Activated CD4-positive, alpha-beta T cell treated with anti-CD3 and anti-CD28 coated beads, Interleukin-2, amount 10 ng/mL, durations not matched to agents 24 days and 14 days (primary cell): ENCODE data around the gene CDC42. TPM values are rescaled to one million over a fixed set of nuclear protein-coding genes. Genes with fewer than 3 reads are reported as not detected.

Experiments
- DNase-seq: peaks from one replicate; pipeline ENCODE4 v3.0.0; 2022
- H3K27ac Mint-ChIP-seq: one replicate; pipeline ENCODE4 v1.8.0; 2022; ENCODE audit warnings: mild to moderate bottlenecking, mixed read lengths
- H3K27me3 Mint-ChIP-seq: one replicate; pipeline ENCODE4 v1.8.0; 2022; ENCODE audit warnings: mixed read lengths
- H3K36me3 Mint-ChIP-seq: one replicate; pipeline ENCODE4 v1.8.0; 2022; ENCODE audit warnings: low read depth, mild to moderate bottlenecking, mixed read lengths
- H3K4me1 Mint-ChIP-seq: one replicate; pipeline ENCODE4 v1.8.0; 2021; ENCODE audit warnings: mixed read lengths
- H3K4me3 Mint-ChIP-seq: one replicate; pipeline ENCODE4 v1.8.0; 2022; ENCODE audit warnings: mild to moderate bottlenecking, moderate library complexity, mixed read lengths
- H3K9me3 Mint-ChIP-seq: one replicate; pipeline ENCODE4 v1.8.0; 2021; ENCODE audit warnings: mixed read lengths
- intact Hi-C: fragments of 100-400 bp; cut with micrococcal nuclease; formaldehyde crosslinking; loops from one replicate; pipeline ENCODE4 v1.15.1; 2023
- total RNA-seq: library from RNA; stranded (reverse); gene quantifications from 2 replicates; pipeline ENCODE4 v1.2.3, GENCODE V29; 2022

CDC42 gene
- total RNA-seq, 1 donor from 2014 or later: 307 TPM

- peaks cover 5% of the 10 kb centered on the region for H3K9me3 Mint-ChIP-seq
- DNase-seq: no peak
- intact Hi-C loops: no loop called here
- no peaks in the 10 kb centered on the region for H3K27me3 Mint-ChIP-seq
- H3K4me1 Mint-ChIP-seq: peaks cover 36% of the 10 kb centered on the region
- peaks cover 3% of the 10 kb centered on the region for H3K36me3 Mint-ChIP-seq
- H3K27ac Mint-ChIP-seq: no peak overlapping the region
- no peak overlapping the region for H3K4me3 Mint-ChIP-seq
These were observed 6.8 kb upstream of the CDC42 start for GRCh38 chr1:22045604-22046228.

DNA sequence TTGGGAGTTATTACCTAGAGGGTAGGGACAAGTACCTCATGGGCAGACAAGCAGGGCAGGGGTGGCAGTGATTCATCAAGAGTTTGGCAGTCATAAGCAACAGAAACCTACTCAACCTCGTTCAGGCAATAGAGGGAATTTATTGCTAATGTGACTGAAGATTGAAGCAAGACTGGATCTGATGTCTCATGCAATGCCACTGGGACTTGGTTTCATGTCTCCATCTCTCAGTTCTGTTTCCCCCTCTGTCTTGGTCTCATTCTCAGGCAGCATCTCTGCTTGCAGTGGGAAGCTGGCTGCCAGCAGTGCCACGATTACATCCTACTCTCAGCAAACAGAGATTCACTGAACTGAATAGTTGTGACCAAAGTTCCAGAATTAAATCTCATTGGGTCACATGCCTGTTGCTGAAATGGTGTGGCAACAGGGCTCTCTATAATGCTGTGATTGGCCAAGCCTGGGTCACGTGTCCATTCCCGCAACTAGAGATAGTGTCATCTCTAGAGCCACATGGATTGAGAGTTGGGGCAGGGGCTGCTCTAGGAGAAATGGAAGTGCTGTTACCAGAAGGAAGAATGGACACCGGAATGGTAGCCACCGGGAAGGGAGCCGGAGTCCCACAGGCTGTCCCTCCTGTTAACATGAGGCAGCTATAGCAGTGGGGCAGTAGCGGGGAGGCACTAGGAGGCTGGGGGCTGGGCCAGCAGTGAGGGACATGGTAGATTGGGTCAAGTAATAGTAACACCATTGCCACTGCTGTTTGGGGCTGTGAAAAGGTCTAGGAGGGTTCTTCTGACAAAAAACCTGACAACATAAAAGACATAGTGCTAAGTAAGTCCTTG lies 3.9 kb upstream of the CDC42 start:
- no peak for DNase-seq
- Mint-ChIP-seq H3K4me3 (peak overlapping the region; percentile 1), H3K9me3 (peaks cover 5% of the 10 kb centered on the region), H3K27me3 (no peaks in the 10 kb centered on the region), H3K4me1 (peaks cover 35% of the 10 kb centered on the region), H3K36me3 (peaks cover 8% of the 10 kb centered on the region), H3K27ac (peak overlapping the region; percentile 81)
- intact Hi-C loops: loop anchor here (1.0 kb wide), 1 partner anchor 8 kb away; no protein-coding TSS in a partner anchor

- peaks cover 2% of the 10 kb centered on the region for H3K9me3 Mint-ChIP-seq
- peak overlapping the region; percentile 57 for H3K27ac Mint-ChIP-seq
- peaks cover 17% of the 10 kb centered on the region for H3K36me3 Mint-ChIP-seq
- no peaks in the 10 kb centered on the region for H3K27me3 Mint-ChIP-seq
- H3K4me3 Mint-ChIP-seq: no peak overlapping the region
- peaks cover 41% of the 10 kb centered on the region for H3K4me1 Mint-ChIP-seq
- intact Hi-C loops: no loop called here
- DNase-seq: no peak
These were observed 2.2 kb upstream of the CDC42 start for GRCh38 chr1:22050330-22050729.

- Mint-ChIP-seq H3K9me3 (no peaks in the 10 kb centered on the region), H3K27ac (peak overlapping the region; percentile 95), H3K36me3 (peaks cover 26% of the 10 kb centered on the region), H3K4me1 (peaks cover 50% of the 10 kb centered on the region), H3K27me3 (no peaks in the 10 kb centered on the region), H3K4me3 (peak overlapping the region; percentile 89)
- DNase-seq: no peak
- intact Hi-C loops: loop anchor here (1.0 to 2.0 kb wide), 3 partner anchors 32 to 268 kb away; partner anchors contain the start of gene USP48
These were observed 848 bp upstream of the CDC42 start for GRCh38 chr1:22051607-22052114.

DNA sequence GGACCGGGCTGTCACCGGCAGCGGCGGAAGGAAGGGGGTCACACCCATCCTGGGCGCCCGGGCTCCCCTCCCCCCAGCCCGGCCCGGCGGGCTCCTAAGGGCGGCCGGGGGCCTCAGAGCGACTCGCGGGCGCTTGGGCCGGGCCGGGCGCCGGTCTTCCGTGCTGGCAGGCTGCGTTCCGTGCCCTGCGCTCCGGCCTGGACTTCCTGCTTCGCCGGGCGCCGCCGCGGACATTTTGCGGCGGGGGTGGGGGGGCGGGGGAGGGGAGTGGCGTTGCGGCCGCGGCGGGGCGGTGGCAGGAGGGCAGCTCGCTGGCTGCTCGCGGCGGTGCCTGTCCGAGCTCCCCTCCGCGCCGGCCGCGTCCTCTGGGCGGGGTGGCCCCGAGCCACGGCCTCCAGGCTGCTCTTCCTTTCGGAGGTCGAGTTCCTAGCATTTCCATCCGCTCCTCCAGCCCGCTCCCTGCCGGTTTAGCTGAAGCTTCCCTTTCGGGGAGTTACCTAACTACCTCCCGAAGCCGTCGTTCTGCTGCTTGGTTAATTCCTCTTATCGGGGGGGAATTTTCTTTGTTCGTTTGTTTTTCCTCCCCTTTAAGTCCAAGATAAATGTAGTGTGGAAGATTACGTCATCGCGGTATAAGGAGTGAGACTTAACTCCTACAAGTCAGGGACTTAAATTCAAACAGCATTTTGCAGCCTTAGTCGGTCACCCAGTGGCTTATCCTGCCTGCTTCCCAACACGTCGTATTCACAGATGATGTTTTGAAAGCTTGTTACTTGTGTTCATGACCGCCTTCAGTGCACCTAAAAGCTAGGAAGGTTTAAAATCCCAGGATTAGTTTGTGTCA lies 730 bp downstream of the CDC42 start:
- no peaks in the 10 kb centered on the region for H3K27me3 Mint-ChIP-seq
- peak overlapping the region; percentile 98 for H3K27ac Mint-ChIP-seq
- peak overlapping the region; percentile 98 for H3K4me3 Mint-ChIP-seq
- no peaks in the 10 kb centered on the region for H3K9me3 Mint-ChIP-seq
- intact Hi-C loops: loop anchor here (1.0 to 2.0 kb wide), 3 partner anchors 13 to 40 kb away; no protein-coding TSS in a partner anchor
- DNase-seq: peak; percentile 88
- H3K4me1 Mint-ChIP-seq: peaks cover 56% of the 10 kb centered on the region
- H3K36me3 Mint-ChIP-seq: peaks cover 37% of the 10 kb centered on the region

DNA sequence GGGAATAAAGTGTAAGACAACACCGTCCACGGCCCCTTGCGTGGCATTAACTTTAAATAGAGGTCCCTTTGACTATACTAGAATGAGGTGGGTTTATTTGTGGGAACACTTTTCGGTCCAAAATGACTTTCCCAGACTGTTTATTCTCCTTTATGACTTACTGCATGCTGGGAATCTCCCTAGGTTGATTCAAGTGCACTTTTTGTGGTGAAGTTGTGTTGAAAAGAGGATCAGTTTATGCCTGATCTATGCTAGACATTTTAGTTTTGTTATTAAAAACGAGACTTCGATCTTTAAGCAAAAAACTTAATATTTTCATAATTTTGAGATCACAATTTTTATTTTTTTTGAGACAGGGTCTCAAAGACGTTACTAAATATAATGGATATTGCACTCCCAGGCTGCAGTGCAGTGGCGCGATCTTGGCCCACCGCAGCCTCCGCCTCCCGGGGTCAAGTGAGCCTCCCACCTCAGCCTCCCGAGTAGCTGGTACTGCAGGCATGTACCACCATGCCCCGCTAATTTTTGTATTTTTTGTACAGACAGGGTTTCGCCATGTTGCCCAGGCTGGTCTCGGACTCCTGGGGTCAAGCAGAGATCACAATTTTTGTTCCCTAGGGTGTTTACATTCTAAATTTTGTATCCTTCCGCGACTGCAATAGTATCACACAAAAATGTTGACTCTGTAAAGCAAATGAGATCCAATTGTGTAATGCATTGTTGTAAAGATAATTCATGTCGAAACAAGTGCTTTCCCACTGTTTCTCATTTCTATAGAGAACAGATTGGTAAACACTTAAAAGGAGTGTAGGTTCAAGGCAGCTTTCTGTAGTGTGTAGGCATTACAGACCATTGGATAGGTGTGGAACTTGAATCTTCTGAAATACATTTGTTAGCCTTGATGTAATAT lies 1.6 kb downstream of the CDC42 start:
- DNase-seq: no peak
- Mint-ChIP-seq H3K36me3 (peaks cover 37% of the 10 kb centered on the region), H3K9me3 (no peaks in the 10 kb centered on the region), H3K27ac (peak overlapping the region; percentile 98), H3K4me1 (peaks cover 49% of the 10 kb centered on the region), H3K27me3 (no peaks in the 10 kb centered on the region), H3K4me3 (peak overlapping the region; percentile 98)
- intact Hi-C loops: loop anchor here (1.0 to 2.0 kb wide), 3 partner anchors 14 to 39 kb away; no protein-coding TSS in a partner anchor

- H3K9me3 Mint-ChIP-seq: no peaks in the 10 kb centered on the region
These were observed 3.0 kb downstream of the CDC42 start for GRCh38 chr1:22055463-22055862.

DNA sequence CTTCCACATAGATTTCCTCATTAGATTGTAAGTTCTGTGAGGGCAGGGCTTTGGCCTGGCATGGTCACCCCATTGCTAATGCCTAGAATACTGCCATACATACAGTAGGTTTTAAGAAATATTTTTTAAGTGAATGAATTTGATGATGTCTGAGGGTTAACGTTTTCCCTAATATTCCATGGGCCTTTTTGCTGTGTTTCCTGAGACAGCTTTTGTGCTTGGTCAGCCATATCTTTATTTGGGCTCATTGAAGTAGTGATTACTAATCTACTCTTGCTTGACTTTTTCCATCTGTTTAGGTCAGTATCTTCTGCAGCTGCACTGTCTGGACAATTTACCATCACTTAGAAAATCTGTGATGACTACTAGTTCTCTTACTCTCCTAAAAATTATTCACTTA lies 3.5 kb downstream of the CDC42 start:
- H3K27ac Mint-ChIP-seq: peak overlapping the region; percentile 10
- no peaks in the 10 kb centered on the region for H3K9me3 Mint-ChIP-seq
- intact Hi-C loops: no loop called here

More at GRCh38 chr1:22055463-22055862, 3.0 kb downstream of the CDC42 start:
- intact Hi-C loops: no loop called here
- peaks cover 39% of the 10 kb centered on the region for H3K36me3 Mint-ChIP-seq
- peaks cover 50% of the 10 kb centered on the region for H3K4me1 Mint-ChIP-seq
- H3K27me3 Mint-ChIP-seq: no peaks in the 10 kb centered on the region
- H3K27ac Mint-ChIP-seq: peak overlapping the region; percentile 73
- peak overlapping the region; percentile 73 for H3K4me3 Mint-ChIP-seq
- no peak for DNase-seq

GRCh38 chr1:22056936-22057335 lies 4.4 kb downstream of the CDC42 start:
- Mint-ChIP-seq H3K4me1 (peaks cover 46% of the 10 kb centered on the region), H3K4me3 (peak overlapping the region; percentile 52), H3K36me3 (peaks cover 39% of the 10 kb centered on the region), H3K9me3 (no peaks in the 10 kb centered on the region), H3K27me3 (no peaks in the 10 kb centered on the region), H3K27ac (peak overlapping the region; percentile 53)
- no peak for DNase-seq
- intact Hi-C loops: no loop called here

More for the DNA sequence above, 3.5 kb downstream of the CDC42 start:
- Mint-ChIP-seq H3K36me3 (peaks cover 41% of the 10 kb centered on the region), H3K4me1 (peaks cover 53% of the 10 kb centered on the region), H3K27me3 (no peaks in the 10 kb centered on the region), H3K4me3 (peak overlapping the region; percentile 43)
- DNase-seq: no peak

- intact Hi-C loops: no loop called here
- H3K36me3 Mint-ChIP-seq: peaks cover 45% of the 10 kb centered on the region
- no peaks in the 10 kb centered on the region for H3K9me3 Mint-ChIP-seq
- peaks cover 49% of the 10 kb centered on the region for H3K4me1 Mint-ChIP-seq
- no peak overlapping the region for H3K4me3 Mint-ChIP-seq
- H3K27ac Mint-ChIP-seq: no peak overlapping the region
- no peaks in the 10 kb centered on the region for H3K27me3 Mint-ChIP-seq
- DNase-seq: no peak
These were observed 5.4 kb downstream of the CDC42 start for GRCh38 chr1:22057861-22058260.

DNA sequence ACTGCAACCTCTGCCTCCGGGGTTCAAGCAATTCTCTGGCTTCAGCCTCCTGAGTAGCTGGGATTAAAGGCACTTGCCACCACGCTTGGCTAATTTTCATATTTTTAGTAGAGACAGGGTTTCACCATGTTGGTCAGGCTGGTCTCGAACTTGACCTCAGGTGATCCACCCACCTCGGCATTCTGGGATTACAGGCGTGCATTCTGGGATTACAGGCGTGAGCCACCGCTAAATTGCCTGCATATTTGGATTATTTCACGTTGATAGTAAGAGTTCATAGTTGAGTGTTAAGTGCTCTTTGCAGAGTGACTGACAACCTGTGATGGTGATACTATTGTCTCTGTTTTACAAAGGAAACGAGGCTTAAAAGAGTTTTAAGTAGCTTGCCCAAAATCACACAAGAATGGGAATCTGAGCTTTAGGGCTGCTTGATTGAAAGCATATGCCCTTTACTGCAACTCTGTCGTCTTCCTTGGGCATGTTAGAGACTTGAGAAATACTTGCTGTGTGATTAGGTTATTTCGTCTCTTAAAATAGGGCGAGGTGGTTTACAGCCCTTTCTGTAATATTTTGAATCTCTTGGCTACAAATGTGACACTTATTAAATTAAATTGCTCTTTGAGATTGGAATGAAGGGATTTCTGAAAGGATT lies 12.4 kb downstream of the CDC42 start:
- no peaks in the 10 kb centered on the region for H3K9me3 Mint-ChIP-seq
- peaks cover 38% of the 10 kb centered on the region for H3K36me3 Mint-ChIP-seq
- DNase-seq: no peak
- H3K27me3 Mint-ChIP-seq: no peaks in the 10 kb centered on the region
- no peak overlapping the region for H3K27ac Mint-ChIP-seq
- no peak overlapping the region for H3K4me3 Mint-ChIP-seq
- intact Hi-C loops: no loop called here
- H3K4me1 Mint-ChIP-seq: peaks cover 64% of the 10 kb centered on the region

DNA sequence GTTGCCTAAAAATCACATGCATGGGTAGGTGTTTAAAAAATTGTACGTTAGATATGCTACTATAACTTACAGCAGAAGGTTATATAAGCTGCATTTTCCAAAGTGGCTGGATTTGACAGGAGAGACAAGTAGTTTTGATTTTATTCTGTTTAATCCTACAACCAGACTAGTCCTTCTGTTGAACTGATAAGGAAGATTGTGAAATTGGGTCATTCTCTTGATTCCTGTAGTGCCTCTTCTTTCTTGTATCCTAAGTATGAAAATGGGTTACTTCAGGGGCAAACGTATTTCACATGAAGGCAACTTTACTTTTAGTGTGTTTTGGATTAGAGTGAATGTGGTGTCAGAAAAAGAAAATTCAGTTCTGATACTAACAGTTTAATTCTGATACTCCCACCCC lies 19.0 kb downstream of the CDC42 start:
- peak overlapping the region; percentile 23 for H3K27ac Mint-ChIP-seq
- peaks cover 57% of the 10 kb centered on the region for H3K4me1 Mint-ChIP-seq
- H3K36me3 Mint-ChIP-seq: peaks cover 28% of the 10 kb centered on the region
- no peaks in the 10 kb centered on the region for H3K9me3 Mint-ChIP-seq
- no peaks in the 10 kb centered on the region for H3K27me3 Mint-ChIP-seq
- intact Hi-C loops: no loop called here
- DNase-seq: no peak
- no peak overlapping the region for H3K4me3 Mint-ChIP-seq
